Kidney (tissue), 14 donors: ENCODE results near the gene SNTB2. TPM values are rescaled to one million over a fixed set of nuclear protein-coding genes. Genes with fewer than 3 reads are reported as not detected.

Experiments used
- DNase-seq, 5 donors: peaks; one replicate each; pipeline ENCODE4 v3.0.0-alpha.2; 2013 to 2020
- FAIRE-seq: peaks from 2 replicates; lab custom pipeline; 2012; peaks lifted over from hg19 to GRCh38; lab: Jason Lieb, UNC
- H3K27ac ChIP-seq, 2 donors: one replicate each; pipeline ENCODE4 v1.7.0; 2013; ENCODE audit warnings: low read depth in 2 of 2, low read length in 2 of 2, inconsistent platforms in 1 of 2
- H3K27me3 ChIP-seq: one replicate; pipeline ENCODE4 v1.7.1; 2013; ENCODE audit warnings: low read length, inconsistent platforms; ENCODE audit not compliant: control insufficient read depth, insufficient read depth
- H3K36me3 ChIP-seq, 3 donors: one replicate each; pipeline versions ENCODE4 v1.7.0 to v1.7.1; 2013; ENCODE audit warnings: low read length in 3 of 3, control low read depth in 1 of 3, inconsistent platforms in 1 of 3; ENCODE audit not compliant: insufficient read depth in 3 of 3, control insufficient read depth in 2 of 3
- H3K4me1 ChIP-seq, 3 donors: one replicate each; pipeline versions ENCODE4 v1.7.0 to v1.7.1; 2013; ENCODE audit warnings: low read length in 3 of 3, inconsistent platforms in 1 of 3, low read depth in 1 of 3; ENCODE audit not compliant: control insufficient read depth in 2 of 3, insufficient read depth in 2 of 3
- H3K4me3 ChIP-seq, 3 donors: one replicate each; pipeline versions ENCODE4 v1.7.0 to v1.8.1; 2013; ENCODE audit warnings: low read length in 3 of 3, control low read depth in 1 of 3, inconsistent platforms in 1 of 3
- H3K9ac ChIP-seq, 3 donors: one replicate each; pipeline versions ENCODE4 v1.7.0 to v1.7.1; 2013; ENCODE audit warnings: low read length in 3 of 3, control low read depth in 1 of 3, inconsistent platforms in 1 of 3
- H3K9me3 ChIP-seq, 3 donors: one replicate each; pipeline versions ENCODE4 v1.7.0 to v1.7.1; 2013; ENCODE audit warnings: low read length in 3 of 3, control low read depth in 1 of 3, inconsistent platforms in 1 of 3; ENCODE audit not compliant: control insufficient read depth in 2 of 3, insufficient read depth in 1 of 3
- CTCF ChIP-seq: IDR thresholded peaks from 3 replicates; pipeline ENCODE4 v1.5.1; 2012; ENCODE audit warnings: mild to moderate bottlenecking, moderate library complexity, borderline replicate concordance; ENCODE audit not compliant: insufficient read depth; ENCODE audit errors: extremely low read depth
- intact Hi-C: fragments of 100-400 bp; cut with DNase I; formaldehyde crosslinking; loops from one replicate; pipeline ENCODE4 v1.11.1; 2022
- polyA plus RNA-seq: library from polyadenylated mRNA; stranded (reverse); fragments of 350-450 nt; fragmentation: Illumina TruSeq; extraction: RNeasy Lipid Tissue Mini Kit (QIAGEN cat#74804); gene quantifications from one replicate; pipeline ENCODE4 v1.2.3, GENCODE V29; 2014; ENCODE audit warnings: low read depth, low replicate concordance; ENCODE audit not compliant: insufficient read depth
- total RNA-seq: library from RNA; stranded (reverse); fragmentation: NEBNext Ultra II Directional; extraction: Animal tissue kit (Norgen Biotek cat#: 25700); gene quantifications from one replicate; pipeline ENCODE4 v1.2.1, GENCODE V29; 2021
- donor health status: control.
- donor health status: control.
- donor health status: control.
- donor health status: control.
- donor health status: control.
- donor health status: DM: yes; HTN: yes; CAD: no.
- donor health status: Normal renal cell carcinoma (clear cell type).

SNTB2 gene
- total and polyA plus RNA-seq, 2 donors from 2014 or later: 4.8 to 45.1 TPM

- Histone ChIP-seq H3K36me3 (no peaks in the 10 kb centered on the region), H3K27ac (no peak overlapping the region), H3K4me3 (no peak overlapping the region), H3K9me3 (no peaks in the 10 kb centered on the region), H3K4me1 (peaks cover 0 to 15% (median 13%) of the 10 kb centered on the region in 3 donors), H3K27me3 (no peaks in the 10 kb centered on the region), H3K9ac (no peak overlapping the region)
- DNase-seq: no peak
- FAIRE-seq: no peak
- TF ChIP-seq CTCF: no peak
- intact Hi-C loops: no loop called here
Observed at GRCh38 chr16:69176033-69176800, 10.7 kb upstream of the SNTB2 start.

GRCh38 chr16:69179328-69180010 is 7.5 kb upstream of the SNTB2 start:
- peak overlapping the region in 1 of 3 donors; percentile 10 for H3K9ac ChIP-seq
- H3K4me3 ChIP-seq: no peak overlapping the region
- DNase-seq (peak in 3 of 5 donors; percentile 62 to 89 (median 89)), FAIRE-seq (peak; percentile 33)
- H3K27me3 ChIP-seq: no peaks in the 10 kb centered on the region
- intact Hi-C loops: no loop called here
- peaks cover 0 to 15% (median 15%) of the 10 kb centered on the region in 3 donors for H3K4me1 ChIP-seq
- H3K27ac ChIP-seq: peak overlapping the region; percentile 57 to 60
- TF ChIP-seq CTCF: no peak
- no peaks in the 10 kb centered on the region for H3K9me3 ChIP-seq
- H3K36me3 ChIP-seq: no peaks in the 10 kb centered on the region

- H3K27me3 ChIP-seq: no peaks in the 10 kb centered on the region
- H3K9ac ChIP-seq: no peak overlapping the region
- DNase-seq (no peak), FAIRE-seq (no peak)
- TF ChIP-seq CTCF: no peak
- peak overlapping the region in 1 of 2 donors; percentile 60 for H3K27ac ChIP-seq
- no peaks in the 10 kb centered on the region for H3K36me3 ChIP-seq
- H3K4me1 ChIP-seq: peaks cover 0 to 15% (median 15%) of the 10 kb centered on the region in 3 donors
- H3K4me3 ChIP-seq: no peak overlapping the region
- intact Hi-C loops: no loop called here
- no peaks in the 10 kb centered on the region for H3K9me3 ChIP-seq
Observed at GRCh38 chr16:69180011-69180338, 7.0 kb upstream of the SNTB2 start.
